Measurements from ENCODE around the gene USP44.
"Not testable (repeated sequence)": the region's sequence is repeated elsewhere in the genome, so short reads cannot be mapped to it uniquely, and the experiment has no call there.

USP44 gene

GRCh38 chr12:95551305-95551704, at the start of gene USP44:
USP44 (minus strand) TSS chr12:95551476; CDS start chr12:95534256, 17,220 bp downstream.
- DNase-seq: no peak

- DNase-seq: no peak
Observed at GRCh38 chr12:95600567-95600966, 49.3 kb upstream of the USP44 start.

GRCh38 chr12:95599880-95600279, 48.6 kb upstream of the USP44 start:
- no peak for DNase-seq

GRCh38 chr12:95594136-95594535, 42.9 kb upstream of the USP44 start:
- no peak for DNase-seq

- no peak for DNase-seq
Observed at GRCh38 chr12:95593266-95593871, 42.1 kb upstream of the USP44 start.

- DNase-seq: no peak
Observed at GRCh38 chr12:95591731-95592130, 40.5 kb upstream of the USP44 start.

GRCh38 chr12:95590775-95591174, 39.5 kb upstream of the USP44 start:
- DNase-seq: no peak

- DNase-seq: no peak
Observed at GRCh38 chr12:95583933-95584332, 32.7 kb upstream of the USP44 start.

- peak; percentile 15 for DNase-seq
Observed at GRCh38 chr12:95582230-95583058, 31.2 kb upstream of the USP44 start.

GRCh38 chr12:95577820-95578219, 26.5 kb upstream of the USP44 start:
- DNase-seq: no peak

- DNase-seq: peak; percentile 41
Observed at GRCh38 chr12:95574799-95575452, 23.6 kb upstream of the USP44 start.

GRCh38 chr12:95573951-95574576, 22.8 kb upstream of the USP44 start:
- no peak for DNase-seq

GRCh38 chr12:95571369-95571768, 20.1 kb upstream of the USP44 start:
- no peak for DNase-seq

- not testable (repeated sequence) for DNase-seq
Observed at GRCh38 chr12:95568045-95568444, 16.8 kb upstream of the USP44 start.

- DNase-seq: no peak
Observed at GRCh38 chr12:95557625-95558024, 6.3 kb upstream of the USP44 start.

GRCh38 chr12:95554532-95555071, 3.3 kb upstream of the USP44 start:
- DNase-seq: peak; percentile 64

- DNase-seq: peak; percentile 39
Observed at GRCh38 chr12:95553197-95553943, 2.1 kb upstream of the USP44 start.

GRCh38 chr12:95551913-95552516, 739 bp upstream of the USP44 start:
- DNase-seq: no peak

- no peak for DNase-seq
Observed at GRCh38 chr12:95549392-95550084, 1.7 kb downstream of the USP44 start.

- peak; percentile 57 for DNase-seq
Observed at GRCh38 chr12:95548539-95549391, 2.5 kb downstream of the USP44 start.

Data from hematopoietic multipotent progenitor cell treated with erythropoietin and hydrocortisone succinate and interleukin-3 and kit ligand, for 6 days (in vitro differentiated cells).